ENCODE measurements around the gene TOM1L2. TPM values are rescaled to one million over a fixed set of nuclear protein-coding genes. Genes with fewer than 3 reads are reported as not detected.

Gene TOM1L2
- total RNA-seq, 3 donors from 2014 or later: 5.5 to 6.6 (median 5.5) TPM

DNA sequence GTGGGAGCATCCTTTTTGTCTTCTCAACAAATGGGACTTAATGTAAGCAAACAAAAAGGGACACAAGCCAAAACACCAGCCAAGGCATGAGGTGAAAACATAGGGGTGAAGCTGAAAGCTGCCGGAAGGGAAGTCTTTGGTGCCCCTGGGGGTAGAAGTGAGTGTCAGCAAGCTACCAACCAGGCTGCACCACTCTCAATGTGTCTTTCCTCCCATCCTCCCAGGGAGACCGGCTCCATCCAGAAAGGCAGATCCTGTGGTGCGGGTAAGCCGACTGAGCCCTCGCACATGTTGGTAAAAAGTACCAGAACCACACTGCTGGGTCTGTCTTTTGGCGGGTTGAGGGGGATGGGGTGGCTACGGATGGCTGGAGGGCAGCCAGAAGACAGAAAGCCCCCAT lies 83.4 kb downstream of the TOM1L2 start:
- no peak for ATAC-seq

DNA sequence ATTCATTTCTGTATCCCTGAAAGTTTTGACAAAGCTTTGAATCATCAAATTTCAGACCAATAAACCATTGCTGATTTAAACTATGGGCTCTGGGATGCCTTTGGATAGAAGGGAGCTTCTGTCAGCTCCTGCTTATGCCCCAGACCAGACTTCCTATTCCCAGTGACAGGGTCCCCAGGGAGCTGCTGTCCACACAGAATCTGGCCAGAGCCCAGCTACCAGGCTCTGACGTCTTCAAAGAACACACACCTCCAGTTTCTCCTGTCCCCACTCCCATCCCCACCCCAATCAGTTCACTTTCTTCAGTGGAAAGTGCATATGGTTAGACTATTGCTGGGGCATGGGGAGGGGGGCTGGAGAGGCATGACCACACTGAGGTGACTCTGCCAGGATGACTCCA lies 83.8 kb downstream of the TOM1L2 start:
- H3K9me3 Mint-ChIP-seq: no peaks in the 10 kb centered on the region
- H3K27me3 Mint-ChIP-seq (ENCODE audit: low read depth): no peaks in the 10 kb centered on the region
- H3K4me1 Mint-ChIP-seq (ENCODE audit: low read depth): no peaks in the 10 kb centered on the region
- DNase-seq (no peak), ATAC-seq (no peak)
- no peak overlapping the region for H3K4me3 Mint-ChIP-seq
- H3K36me3 Mint-ChIP-seq (ENCODE audit: insufficient read depth): peaks cover 27% of the 10 kb centered on the region

More for the DNA sequence above, 83.4 kb downstream of the TOM1L2 start:
- no peak overlapping the region for H3K4me3 Mint-ChIP-seq
- no peaks in the 10 kb centered on the region for H3K4me1 Mint-ChIP-seq (ENCODE audit: low read depth)
- no peaks in the 10 kb centered on the region for H3K27me3 Mint-ChIP-seq (ENCODE audit: low read depth)
- DNase-seq: no peak
- H3K9me3 Mint-ChIP-seq: no peaks in the 10 kb centered on the region
- H3K36me3 Mint-ChIP-seq (ENCODE audit: insufficient read depth): peaks cover 27% of the 10 kb centered on the region

DNA sequence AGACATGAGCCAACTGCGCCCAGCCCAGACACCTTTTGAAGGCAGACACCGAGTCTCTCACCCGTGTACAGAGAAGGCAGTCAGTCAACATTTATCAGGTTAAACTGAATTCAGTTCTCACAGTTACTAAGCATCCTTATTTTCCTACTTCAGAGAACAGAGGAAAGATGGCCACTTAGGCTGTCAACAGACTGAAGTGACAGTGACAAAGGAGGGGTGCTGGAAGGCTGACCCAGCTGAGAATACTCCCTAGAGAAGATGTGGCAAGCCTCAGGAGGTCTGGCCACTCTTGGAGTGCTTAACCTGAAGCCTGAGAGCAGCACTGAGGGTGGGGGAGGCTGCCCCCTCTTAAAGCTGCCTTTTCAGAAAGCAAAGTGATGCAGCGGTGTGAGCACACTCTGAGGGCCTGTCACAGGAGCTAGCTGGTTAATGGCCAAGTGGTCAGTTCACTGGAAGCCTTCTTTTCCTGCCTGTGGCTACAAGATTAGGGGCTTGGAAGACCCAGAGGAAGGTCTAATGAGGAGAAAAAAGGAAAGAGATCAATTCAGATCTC lies 84.4 kb downstream of the TOM1L2 start:
- ATAC-seq: no peak
- Mint-ChIP-seq H3K9me3 (no peaks in the 10 kb centered on the region), H3K4me1 (ENCODE audit: low read depth) (no peaks in the 10 kb centered on the region), H3K27me3 (ENCODE audit: low read depth) (no peaks in the 10 kb centered on the region), H3K36me3 (ENCODE audit: insufficient read depth) (peaks cover 22% of the 10 kb centered on the region), H3K4me3 (no peak overlapping the region)
- DNase-seq: no peak

DNA sequence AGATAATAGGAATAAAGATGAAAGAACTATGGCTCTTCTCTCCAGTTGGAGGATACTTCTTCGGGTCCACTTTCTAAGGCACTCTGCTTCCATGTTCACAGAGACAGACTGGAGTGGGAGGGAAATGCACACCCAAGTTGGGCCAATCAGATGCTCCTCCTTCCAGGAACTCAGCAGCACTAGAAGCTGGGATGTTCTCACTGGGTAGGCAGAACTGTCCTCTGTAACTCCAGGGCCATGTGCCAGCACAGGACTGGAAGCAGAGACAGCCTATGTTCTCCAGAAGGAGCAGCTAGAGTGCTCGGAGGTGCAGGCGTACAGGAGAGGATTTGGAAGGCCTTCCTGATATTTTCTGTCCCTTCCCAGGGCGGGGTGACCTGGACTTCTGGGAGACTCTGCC lies 85.5 kb downstream of the TOM1L2 start:
- Mint-ChIP-seq H3K36me3 (ENCODE audit: insufficient read depth) (peaks cover 24% of the 10 kb centered on the region), H3K4me3 (no peak overlapping the region), H3K27me3 (ENCODE audit: low read depth) (no peaks in the 10 kb centered on the region), H3K4me1 (ENCODE audit: low read depth) (no peaks in the 10 kb centered on the region), H3K9me3 (no peaks in the 10 kb centered on the region)
- ATAC-seq (no peak), DNase-seq (no peak)

DNA sequence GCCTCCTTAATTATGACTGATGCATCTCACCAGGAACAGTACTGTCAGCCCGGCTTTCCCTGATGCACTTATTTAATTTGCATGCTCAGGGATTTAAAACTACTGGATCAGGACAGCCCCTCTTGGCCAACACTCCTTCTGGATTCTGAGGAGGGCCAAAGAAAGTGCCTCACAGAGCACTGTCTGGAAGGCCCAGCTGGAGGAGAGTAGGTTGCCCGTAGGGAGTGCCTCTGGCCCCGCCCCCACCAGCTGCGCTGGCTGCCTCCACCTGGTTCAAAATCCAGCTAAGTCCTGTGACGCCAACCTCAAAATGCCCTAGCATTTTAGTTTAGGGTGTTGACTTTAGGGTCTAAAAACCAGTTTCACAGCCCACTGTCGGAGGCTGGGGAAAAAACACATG lies 86.0 kb downstream of the TOM1L2 start:
- no peak for ATAC-seq
- Mint-ChIP-seq H3K36me3 (ENCODE audit: insufficient read depth) (peaks cover 24% of the 10 kb centered on the region), H3K27me3 (ENCODE audit: low read depth) (no peaks in the 10 kb centered on the region), H3K4me1 (ENCODE audit: low read depth) (no peaks in the 10 kb centered on the region), H3K9me3 (no peaks in the 10 kb centered on the region), H3K4me3 (no peak overlapping the region)
- DNase-seq: no peak

DNA sequence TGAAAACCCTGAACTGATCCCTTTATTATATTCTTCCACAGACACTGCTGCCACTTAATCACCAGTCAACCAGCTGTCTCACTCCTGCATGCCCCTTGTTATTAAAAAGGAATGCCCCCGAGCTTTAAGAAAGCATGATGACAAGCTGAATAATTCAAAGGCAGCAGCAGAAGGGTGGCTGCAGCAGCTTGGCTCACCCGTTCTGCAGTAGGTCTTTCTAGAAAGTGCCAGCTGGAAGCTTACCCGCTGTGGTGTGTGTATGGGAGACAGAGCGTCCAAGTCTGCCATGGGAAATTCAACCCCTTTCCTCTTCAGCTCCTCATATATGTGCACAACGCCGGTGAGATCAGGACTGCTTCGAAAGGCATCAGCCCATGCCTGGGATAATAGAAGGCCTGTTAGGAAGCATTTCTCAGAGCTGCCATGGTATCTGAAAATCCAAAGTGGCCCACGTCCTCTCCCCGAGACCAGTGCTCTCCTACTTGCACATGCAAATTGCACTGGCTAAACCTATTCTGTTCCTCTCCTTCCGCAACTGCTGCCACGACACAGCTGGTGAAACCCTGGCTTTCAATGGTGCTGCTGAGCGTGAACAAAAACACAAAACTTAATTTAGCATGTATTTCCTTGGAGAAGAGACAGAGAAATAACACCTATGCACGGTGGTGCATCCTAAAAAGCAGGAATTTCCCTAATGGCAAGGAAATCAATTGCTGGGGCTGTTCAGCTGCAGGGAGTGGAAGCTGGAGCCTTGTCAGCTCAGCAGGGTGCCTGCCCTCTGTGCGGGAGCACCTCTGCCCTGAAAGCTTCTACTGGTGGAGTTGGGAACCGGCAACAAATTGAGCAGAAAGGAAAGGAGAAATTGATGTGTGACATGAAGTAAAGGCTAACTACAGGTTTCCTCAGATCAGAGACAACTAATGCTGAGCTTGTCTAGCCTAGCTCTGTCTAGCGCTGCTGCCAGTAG lies 87.5 kb downstream of the TOM1L2 start:
- DNase-seq: no peak
- Mint-ChIP-seq H3K4me3 (no peak overlapping the region), H3K27me3 (ENCODE audit: low read depth) (no peaks in the 10 kb centered on the region), H3K4me1 (ENCODE audit: low read depth) (no peaks in the 10 kb centered on the region), H3K9me3 (no peaks in the 10 kb centered on the region), H3K36me3 (ENCODE audit: insufficient read depth) (peaks cover 19% of the 10 kb centered on the region)
- no peak for ATAC-seq

DNA sequence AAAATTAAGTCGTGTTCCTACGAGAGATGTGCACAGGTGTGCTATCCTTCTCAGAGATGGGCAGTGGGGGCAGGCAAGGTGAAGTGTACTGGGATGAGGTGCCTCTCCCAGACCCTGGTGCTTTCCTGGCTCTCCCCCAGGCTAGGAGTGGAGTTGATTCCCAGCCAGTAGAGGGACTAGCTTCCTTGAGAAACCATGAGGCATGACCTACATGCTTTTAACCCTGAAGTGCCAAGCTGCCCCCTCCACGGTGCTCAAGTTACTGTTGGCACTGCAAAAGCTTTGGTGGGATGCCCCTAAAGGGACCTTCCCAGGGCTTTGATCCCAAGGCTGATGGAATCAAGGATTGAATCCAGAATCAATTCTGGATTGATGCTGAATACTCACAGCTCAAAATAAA lies 88.4 kb downstream of the TOM1L2 start:
- H3K9me3 Mint-ChIP-seq: no peaks in the 10 kb centered on the region
- H3K4me3 Mint-ChIP-seq: no peak overlapping the region
- H3K36me3 Mint-ChIP-seq (ENCODE audit: insufficient read depth): peaks cover 22% of the 10 kb centered on the region
- ATAC-seq (no peak), DNase-seq (no peak)
- no peaks in the 10 kb centered on the region for H3K27me3 Mint-ChIP-seq (ENCODE audit: low read depth)
- H3K4me1 Mint-ChIP-seq (ENCODE audit: low read depth): no peaks in the 10 kb centered on the region

DNA sequence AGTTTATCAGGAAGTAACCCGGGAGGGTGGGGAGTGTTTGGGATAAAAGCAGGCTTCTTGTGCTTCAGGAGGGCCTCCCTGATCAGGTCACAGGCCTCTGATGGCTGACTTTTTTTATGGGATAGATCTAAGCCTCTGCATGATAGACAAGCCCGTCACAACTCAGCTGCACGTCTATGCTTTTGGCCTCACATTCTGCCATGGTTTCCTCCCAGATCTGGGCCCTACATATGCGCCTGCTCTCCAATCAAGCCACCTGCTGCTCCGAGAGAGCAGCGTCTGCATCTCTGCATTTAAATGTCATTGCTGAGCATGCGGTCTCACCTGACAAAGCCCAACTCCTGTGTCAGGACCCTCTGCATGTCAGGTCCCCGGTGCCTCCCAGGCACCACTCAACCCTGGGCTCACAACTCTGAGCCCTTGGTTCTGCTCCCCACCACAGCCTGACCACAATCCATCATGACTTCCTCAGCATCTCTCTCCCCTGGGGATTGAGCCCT lies 90.1 kb downstream of the TOM1L2 start:
- H3K27me3 Mint-ChIP-seq (ENCODE audit: low read depth): no peaks in the 10 kb centered on the region
- H3K36me3 Mint-ChIP-seq (ENCODE audit: insufficient read depth): peaks cover 23% of the 10 kb centered on the region
- no peaks in the 10 kb centered on the region for H3K9me3 Mint-ChIP-seq
- no peak for ATAC-seq
- no peak for DNase-seq
- no peaks in the 10 kb centered on the region for H3K4me1 Mint-ChIP-seq (ENCODE audit: low read depth)
- H3K4me3 Mint-ChIP-seq: no peak overlapping the region

DNA sequence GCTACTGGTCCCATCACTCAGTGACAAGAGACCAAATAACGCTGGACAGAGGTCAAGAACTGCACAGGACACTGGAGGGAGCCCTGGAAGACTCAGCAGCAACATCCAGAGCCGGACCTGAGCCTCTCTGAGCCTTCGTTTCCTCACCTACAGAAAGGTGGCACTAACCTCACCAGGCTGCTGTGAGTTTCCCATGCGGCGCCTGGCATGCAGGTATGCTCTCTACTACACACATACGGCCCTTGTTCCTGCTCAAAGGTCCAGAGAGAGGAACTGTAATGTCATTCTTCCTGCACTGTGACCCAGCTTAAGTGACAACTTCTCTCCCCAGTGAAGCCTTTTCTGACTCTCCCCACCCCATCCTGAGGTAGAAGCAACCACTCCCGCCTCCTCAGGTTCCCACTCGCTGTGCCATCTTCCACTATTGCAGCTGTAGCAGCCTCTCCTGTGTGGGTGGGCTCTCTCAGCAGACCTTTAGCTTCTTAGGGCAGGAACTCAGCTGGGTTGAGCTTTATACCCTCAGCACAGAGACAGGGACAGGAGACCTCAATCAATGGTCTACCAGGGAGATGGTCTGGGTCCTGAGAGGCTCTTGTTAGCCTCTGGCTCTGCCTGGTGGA lies 91.5 kb downstream of the TOM1L2 start:
- H3K9me3 Mint-ChIP-seq: no peaks in the 10 kb centered on the region
- H3K4me3 Mint-ChIP-seq: no peak overlapping the region
- ATAC-seq: no peak
- DNase-seq: no peak
- peaks cover 30% of the 10 kb centered on the region for H3K36me3 Mint-ChIP-seq (ENCODE audit: insufficient read depth)
- no peaks in the 10 kb centered on the region for H3K27me3 Mint-ChIP-seq (ENCODE audit: low read depth)
- no peaks in the 10 kb centered on the region for H3K4me1 Mint-ChIP-seq (ENCODE audit: low read depth)

DNA sequence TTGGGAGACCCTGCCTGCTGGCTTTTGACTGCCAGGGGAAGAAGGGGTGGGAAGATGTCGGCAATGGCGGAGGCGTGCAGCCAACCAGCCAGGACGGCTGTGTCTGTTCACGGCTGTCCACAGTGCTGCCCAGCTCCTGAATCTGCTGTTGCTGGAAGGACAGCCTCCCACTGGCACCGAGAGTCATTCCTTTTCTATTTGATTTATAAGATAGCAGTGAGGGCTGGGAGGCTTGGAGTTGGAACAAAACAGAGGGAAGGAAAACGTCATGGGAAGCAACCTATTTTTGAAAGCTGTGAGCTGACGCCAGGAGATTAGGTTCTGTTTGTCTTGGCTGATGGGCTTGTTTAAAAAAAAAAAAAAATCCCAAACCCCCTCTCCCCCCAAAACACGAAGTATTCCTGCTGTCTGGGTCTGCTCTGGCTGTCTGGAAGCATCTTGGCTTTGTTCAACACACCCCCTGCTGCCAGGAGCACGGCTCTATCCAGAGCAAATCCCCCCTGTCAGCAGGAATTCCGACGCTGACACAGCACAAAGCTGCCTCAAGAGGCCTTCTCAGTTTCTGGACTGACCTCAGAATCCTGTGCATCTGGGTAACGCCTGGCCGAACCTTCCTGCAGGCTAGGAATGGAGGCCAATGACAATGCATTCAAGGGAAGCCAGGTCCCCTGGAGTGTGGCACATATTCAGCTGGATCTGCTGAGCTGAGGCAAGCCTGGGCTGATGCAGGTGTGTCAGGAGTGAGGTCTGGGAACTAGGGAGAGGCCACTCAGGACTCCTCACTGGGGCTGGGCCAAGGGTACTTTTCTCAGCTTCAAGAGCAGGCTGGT lies 94.5 kb downstream of the TOM1L2 start:
- no peaks in the 10 kb centered on the region for H3K4me1 Mint-ChIP-seq (ENCODE audit: low read depth)
- peaks cover 19% of the 10 kb centered on the region for H3K36me3 Mint-ChIP-seq (ENCODE audit: insufficient read depth)
- DNase-seq: no peak
- ATAC-seq: no peak
- no peak overlapping the region for H3K4me3 Mint-ChIP-seq
- no peaks in the 10 kb centered on the region for H3K27me3 Mint-ChIP-seq (ENCODE audit: low read depth)
- H3K9me3 Mint-ChIP-seq: no peaks in the 10 kb centered on the region

DNA sequence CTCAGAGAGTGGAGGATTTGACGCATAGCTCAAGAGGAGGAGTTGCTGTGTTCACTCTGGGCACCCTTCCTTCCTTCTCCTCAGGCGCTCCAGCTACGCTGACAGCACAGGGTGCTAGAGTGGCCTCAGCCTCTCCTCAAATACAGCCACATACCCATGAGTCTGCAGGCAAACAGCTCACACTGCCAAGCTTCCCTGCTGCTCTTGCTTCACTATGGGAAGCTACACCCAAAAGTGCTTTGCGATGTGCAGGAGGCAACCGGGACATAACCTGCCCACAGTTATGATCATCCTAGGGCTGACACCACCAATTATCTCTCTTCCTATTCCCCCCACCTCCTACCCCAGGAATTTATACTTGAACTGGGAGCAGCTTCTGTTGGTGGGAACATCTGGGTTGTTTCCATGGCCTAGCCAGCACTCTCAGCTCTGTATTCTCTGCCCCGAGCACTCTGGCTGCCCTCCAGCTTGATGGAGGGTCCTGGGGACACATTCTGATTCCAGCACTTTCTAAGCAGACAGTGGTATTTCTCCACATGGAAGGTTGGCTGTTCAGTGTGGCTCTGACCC lies 95.2 kb downstream of the TOM1L2 start:
- Mint-ChIP-seq H3K4me3 (no peak overlapping the region), H3K9me3 (no peaks in the 10 kb centered on the region), H3K27me3 (ENCODE audit: low read depth) (no peaks in the 10 kb centered on the region), H3K36me3 (ENCODE audit: insufficient read depth) (peaks cover 14% of the 10 kb centered on the region), H3K4me1 (ENCODE audit: low read depth) (no peaks in the 10 kb centered on the region)
- no peak for DNase-seq
- ATAC-seq: no peak

DNA sequence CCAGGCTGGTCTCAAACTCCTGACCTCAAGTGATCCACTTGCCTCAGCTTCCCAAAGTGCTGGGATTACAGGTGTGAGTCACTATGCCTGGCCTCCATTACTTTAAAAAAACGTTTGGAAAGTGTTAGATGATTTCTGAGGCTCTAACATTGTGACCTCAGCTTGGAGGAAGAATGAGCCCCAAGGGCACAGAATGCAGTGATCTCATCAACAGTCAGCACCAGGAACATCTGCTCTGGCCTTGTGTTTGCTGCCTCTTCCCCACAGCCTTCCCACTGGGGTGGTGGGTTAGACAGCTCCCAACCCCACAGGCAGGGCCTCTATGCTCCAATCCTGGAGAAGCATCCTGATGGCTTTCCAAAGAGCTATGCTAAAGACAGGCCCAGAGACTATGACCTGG lies 97.7 kb downstream of the TOM1L2 start:
- DNase-seq (no peak), ATAC-seq (no peak)
- Mint-ChIP-seq H3K4me3 (no peak overlapping the region), H3K27me3 (ENCODE audit: low read depth) (no peaks in the 10 kb centered on the region), H3K36me3 (ENCODE audit: insufficient read depth) (peaks cover 13% of the 10 kb centered on the region), H3K9me3 (no peaks in the 10 kb centered on the region), H3K4me1 (ENCODE audit: low read depth) (no peaks in the 10 kb centered on the region)

DNA sequence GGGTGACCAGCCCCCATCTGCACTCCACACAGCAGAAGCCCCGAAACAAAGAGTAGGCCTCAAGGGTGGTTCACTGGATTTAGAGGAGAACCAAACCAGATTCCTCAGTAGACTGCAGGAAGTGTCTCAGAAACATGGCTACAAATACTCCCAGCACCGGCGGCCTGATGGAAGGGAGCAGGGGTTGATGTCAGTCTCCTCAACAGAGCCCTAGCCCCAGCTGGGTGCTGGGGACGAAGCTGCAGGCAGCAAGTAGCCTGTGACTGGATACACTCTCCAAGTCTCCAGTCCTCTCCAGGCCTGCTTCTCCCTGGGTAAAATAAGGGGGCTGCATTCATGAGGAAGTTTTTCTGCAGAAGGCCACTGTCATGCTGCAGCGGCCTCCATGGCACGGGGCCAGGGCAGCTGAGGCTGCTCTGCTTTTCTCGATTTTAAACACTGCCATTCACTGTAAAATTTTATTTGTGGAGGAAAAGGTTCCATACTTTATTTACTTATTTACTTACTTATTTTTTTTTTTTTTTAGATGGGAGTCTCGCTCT lies 98.7 kb downstream of the TOM1L2 start:
- no peaks in the 10 kb centered on the region for H3K27me3 Mint-ChIP-seq (ENCODE audit: low read depth)
- peaks cover 14% of the 10 kb centered on the region for H3K36me3 Mint-ChIP-seq (ENCODE audit: insufficient read depth)
- H3K9me3 Mint-ChIP-seq: no peaks in the 10 kb centered on the region
- no peak overlapping the region for H3K4me3 Mint-ChIP-seq
- no peak for DNase-seq
- H3K4me1 Mint-ChIP-seq (ENCODE audit: low read depth): no peaks in the 10 kb centered on the region
- no peak for ATAC-seq

Data from activated T-cell treated with anti-CD3 and anti-CD28 coated beads, Interleukin-2, amount 50 U/mL, for 4 hours (primary cell).